SHP77 treated with DMSO at 0.1 percent for 48 hours (cell line): ENCODE measurements around the gene HEPHL1.
"Not testable (repeated sequence)": the region's sequence is repeated elsewhere in the genome, so short reads cannot be mapped to it uniquely, and the experiment has no call there.

Experiments
- DNase-seq: peaks from one replicate; lab custom pipeline; 2025; lab: John Stamatoyannopoulos, UW

Gene HEPHL1

GRCh38 chr11:94150056-94150455, 128.9 kb downstream of the HEPHL1 start:
- DNase-seq, result no peak

GRCh38 chr11:94150704-94151685, 129.8 kb downstream of the HEPHL1 start:
- no peak for DNase-seq

GRCh38 chr11:94151903-94152677, 130.9 kb downstream of the HEPHL1 start:
- no peak for DNase-seq

GRCh38 chr11:94152678-94153065, 131.5 kb downstream of the HEPHL1 start:
- no peak for DNase-seq

GRCh38 chr11:94153320-94153719, 132.2 kb downstream of the HEPHL1 start:
- DNase-seq, result no peak

- no peak for DNase-seq
Observed at GRCh38 chr11:94154095-94154856, 133.1 kb downstream of the HEPHL1 start.

- DNase-seq, result not testable (repeated sequence)
Observed at GRCh38 chr11:94157339-94157738, 136.2 kb downstream of the HEPHL1 start.
